Measurements from ENCODE around the gene MLX.

Gene MLX

DNA sequence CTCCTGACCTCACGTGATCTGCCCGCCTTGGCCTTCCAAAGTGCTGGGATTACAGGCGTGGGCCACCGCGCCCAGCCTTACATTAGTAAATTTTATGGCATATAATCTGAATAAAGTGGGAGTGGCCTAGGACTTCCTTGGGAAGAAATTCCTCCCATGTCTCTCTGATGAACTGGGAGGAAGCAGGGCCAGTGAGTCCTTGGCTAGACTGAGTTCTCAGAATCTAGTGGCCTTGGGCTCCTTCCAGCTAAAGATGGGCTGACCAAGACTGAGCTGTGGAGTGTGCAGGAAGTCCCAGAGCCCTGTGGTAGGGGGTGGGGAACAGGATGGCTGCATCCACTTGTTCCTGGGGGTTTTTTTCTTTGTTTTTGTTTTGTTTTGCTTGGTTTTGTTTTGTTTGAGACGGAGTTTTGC is 40.9 kb upstream of the MLX start:
- H3K4me3 Mint-ChIP-seq, result no peak overlapping the region
- H3K4me1 Mint-ChIP-seq, result peaks cover 32% of the 10 kb centered on the region
- peaks cover 7% of the 10 kb centered on the region for H3K36me3 Mint-ChIP-seq (ENCODE audit: insufficient read depth)
- no peak overlapping the region for H3K27ac Mint-ChIP-seq (ENCODE audit: low read depth)
- DNase-seq (ENCODE audit: low spot score in 2 of 2), result no peak
- no peak for ATAC-seq (replicated peaks; ENCODE audit: extremely low read depth, poor library complexity, severe bottlenecking)
- H3K27me3 Mint-ChIP-seq, result no peaks in the 10 kb centered on the region
- no peaks in the 10 kb centered on the region for H3K9me3 Mint-ChIP-seq

DNA sequence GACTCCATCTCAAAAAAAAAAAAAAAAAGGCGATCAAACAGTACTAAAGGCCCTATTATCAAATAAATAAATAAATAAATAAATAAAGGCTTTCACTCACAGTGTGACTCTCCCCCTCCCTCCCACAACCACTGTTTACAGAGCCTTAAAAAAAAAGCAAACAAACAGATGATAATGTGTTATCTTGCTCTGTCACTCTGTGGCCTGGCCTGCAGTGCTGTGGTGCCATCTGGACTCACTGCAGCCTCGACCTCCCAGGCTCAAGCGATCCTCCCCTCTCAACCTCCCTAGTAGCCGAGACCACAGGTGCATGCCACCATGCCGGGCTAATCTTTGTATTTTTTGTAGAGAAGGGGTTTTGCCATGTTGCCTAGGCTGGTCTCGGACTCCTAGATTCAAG is 39.0 kb upstream of the MLX start:
- Mint-ChIP-seq H3K4me3 (no peak overlapping the region), H3K9me3 (no peaks in the 10 kb centered on the region), H3K27me3 (no peaks in the 10 kb centered on the region), H3K36me3 (ENCODE audit: insufficient read depth) (peaks cover 10% of the 10 kb centered on the region), H3K4me1 (peaks cover 41% of the 10 kb centered on the region), H3K27ac (ENCODE audit: low read depth) (no peak overlapping the region)
- DNase-seq (ENCODE audit: low spot score in 2 of 2) (no peak), ATAC-seq (replicated peaks; ENCODE audit: extremely low read depth, poor library complexity, severe bottlenecking) (no peak)

DNA sequence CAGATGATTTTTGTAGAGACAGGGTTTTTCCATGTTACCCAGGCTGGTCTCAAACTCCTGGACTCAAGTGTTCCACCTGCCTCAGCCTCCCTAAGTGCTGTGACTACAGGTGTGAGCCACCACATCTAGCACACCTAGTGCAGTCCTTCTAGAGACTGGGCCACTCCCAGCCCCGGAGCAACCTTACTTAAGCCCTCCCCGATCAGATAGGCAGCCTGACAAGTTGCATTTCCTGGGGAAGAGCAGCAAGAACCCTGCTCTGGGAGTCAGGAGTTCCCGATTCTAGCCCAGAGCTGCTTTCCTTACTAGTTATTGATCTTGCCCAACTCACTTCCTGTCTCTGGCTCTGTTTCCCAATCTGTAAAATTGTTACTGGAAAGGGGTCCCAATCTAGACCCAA is 37.8 kb upstream of the MLX start:
- Mint-ChIP-seq H3K27ac (ENCODE audit: low read depth) (no peak overlapping the region), H3K9me3 (no peaks in the 10 kb centered on the region), H3K4me3 (no peak overlapping the region), H3K4me1 (peaks cover 44% of the 10 kb centered on the region), H3K36me3 (ENCODE audit: insufficient read depth) (peaks cover 10% of the 10 kb centered on the region), H3K27me3 (no peaks in the 10 kb centered on the region)
- DNase-seq (ENCODE audit: low spot score in 2 of 2) (no peak), ATAC-seq (replicated peaks; ENCODE audit: extremely low read depth, poor library complexity, severe bottlenecking) (no peak)

DNA sequence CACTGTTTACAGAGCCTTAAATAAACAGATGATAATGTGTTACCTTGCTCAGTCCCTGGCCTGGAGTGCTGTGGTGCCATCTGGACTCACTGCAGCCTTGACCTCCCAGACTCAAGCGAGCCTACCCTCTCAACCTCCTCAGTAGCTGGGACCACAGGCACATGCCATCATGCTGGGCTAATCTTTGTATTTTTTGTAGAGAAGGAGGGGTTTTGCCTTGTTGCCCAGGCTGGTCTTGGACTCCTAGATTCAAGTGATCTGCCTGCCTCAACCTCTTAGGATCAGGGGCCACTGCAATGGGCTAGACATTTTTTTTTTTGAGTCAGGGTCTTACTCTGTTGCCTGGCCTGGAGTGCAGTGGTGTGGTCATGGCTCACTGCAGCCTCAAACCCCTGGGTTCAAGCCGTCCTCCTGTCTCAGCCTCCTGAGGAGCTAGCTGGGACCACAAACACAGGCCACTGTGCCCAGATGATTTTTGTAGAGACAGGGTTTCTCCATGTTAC is 35.9 kb upstream of the MLX start:
- DNase-seq (ENCODE audit: low spot score in 2 of 2) (no peak), ATAC-seq (replicated peaks; ENCODE audit: extremely low read depth, poor library complexity, severe bottlenecking) (no peak)
- Mint-ChIP-seq H3K36me3 (ENCODE audit: insufficient read depth) (peaks cover 10% of the 10 kb centered on the region), H3K4me3 (peak overlapping the region; percentile 82), H3K27me3 (no peaks in the 10 kb centered on the region), H3K4me1 (peaks cover 46% of the 10 kb centered on the region), H3K27ac (ENCODE audit: low read depth) (no peak overlapping the region), H3K9me3 (no peaks in the 10 kb centered on the region)

DNA sequence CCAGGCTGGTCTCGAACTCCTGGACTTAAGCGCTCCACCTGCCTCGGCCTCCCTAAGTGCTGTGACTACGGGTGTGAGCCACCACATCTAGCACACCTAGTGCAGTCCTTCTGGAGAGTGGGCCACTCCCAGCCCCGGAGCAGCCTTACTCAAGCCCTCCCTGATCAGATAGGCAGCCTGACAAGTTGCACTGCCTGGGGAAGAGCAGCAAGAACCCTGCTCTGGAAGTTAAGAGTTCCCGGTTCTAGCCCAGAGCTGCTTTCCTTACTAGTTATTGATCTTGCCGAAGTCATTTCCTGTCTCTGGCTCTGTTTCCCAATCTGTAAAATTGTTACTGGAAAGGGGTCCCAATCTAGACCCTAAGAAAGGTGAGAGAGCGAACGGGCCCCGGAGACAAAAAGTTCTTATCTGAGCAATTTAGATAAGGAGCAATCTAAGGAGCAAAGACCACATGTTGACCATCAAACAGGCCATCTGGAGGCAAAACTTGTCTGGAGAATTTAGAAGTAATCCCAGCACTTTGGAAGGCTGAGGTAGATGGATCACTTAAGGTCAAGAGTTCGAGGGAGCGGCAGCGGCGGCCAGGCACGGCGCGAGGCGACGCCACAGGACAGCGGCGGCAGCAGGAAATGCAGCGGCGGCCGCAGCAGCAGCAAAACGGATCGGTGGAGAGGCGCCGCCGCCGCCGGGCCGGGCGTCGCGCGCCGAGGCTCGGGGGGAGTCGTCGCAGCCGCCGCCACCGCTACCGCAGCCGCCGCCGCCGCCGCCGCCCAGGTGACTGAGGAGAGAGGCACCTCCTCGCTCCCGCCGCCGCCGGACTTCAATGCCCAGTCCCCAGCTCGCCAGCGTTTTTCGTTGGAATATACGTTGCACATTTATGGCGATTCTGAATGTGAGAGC is 35.2 kb upstream of the MLX start:
- DNase-seq (ENCODE audit: low spot score in 2 of 2) (no peak), ATAC-seq (replicated peaks; ENCODE audit: extremely low read depth, poor library complexity, severe bottlenecking) (peak; percentile 33)
- Mint-ChIP-seq H3K4me1 (peaks cover 48% of the 10 kb centered on the region), H3K36me3 (ENCODE audit: insufficient read depth) (peaks cover 10% of the 10 kb centered on the region), H3K4me3 (peak overlapping the region; percentile 82), H3K27me3 (no peaks in the 10 kb centered on the region), H3K9me3 (no peaks in the 10 kb centered on the region), H3K27ac (ENCODE audit: low read depth) (no peak overlapping the region)

DNA sequence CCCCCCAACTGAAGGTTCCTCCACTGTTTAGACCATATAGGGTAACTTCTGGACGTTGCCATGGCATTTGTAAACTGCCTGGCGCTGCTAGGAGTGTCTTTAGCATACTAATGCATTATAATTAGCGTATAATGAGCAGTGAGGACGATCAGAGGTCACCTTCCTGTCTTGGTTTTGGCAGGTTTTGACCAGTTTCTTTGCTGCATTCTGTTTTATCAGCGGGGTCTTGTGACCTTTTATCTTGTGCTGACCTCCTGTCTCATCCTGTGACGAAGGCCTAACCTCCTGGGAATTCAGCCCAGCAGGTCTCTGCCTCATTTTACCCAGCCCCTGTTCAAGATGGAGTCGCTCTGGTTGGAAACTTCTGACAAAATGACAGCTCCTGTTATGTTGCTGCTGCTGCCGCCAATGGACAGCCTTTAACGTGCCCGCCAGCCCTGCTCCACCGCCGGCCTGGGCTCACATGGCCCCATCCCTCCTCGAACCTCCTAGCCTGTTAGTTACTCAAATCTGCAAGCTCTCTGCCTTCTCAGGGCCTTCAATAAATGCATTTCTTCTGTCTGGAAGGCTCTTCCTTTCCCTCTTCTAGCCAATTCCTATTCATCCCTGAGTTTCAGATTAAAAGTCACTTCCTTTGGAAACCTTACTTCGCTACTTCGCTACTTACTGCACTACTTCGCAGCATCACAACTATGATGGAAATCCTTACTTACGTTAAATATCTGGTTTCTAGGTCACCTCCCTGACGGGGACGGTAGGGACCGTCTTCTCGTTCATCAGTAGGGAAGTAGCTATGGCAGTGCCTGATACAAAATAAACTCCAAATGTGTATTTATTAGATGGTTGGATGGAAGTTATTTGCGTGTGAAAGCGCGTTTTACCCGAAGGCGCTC is 31.5 kb upstream of the MLX start:
- Mint-ChIP-seq H3K27ac (ENCODE audit: low read depth) (no peak overlapping the region), H3K4me3 (peak overlapping the region; percentile 70), H3K4me1 (peaks cover 44% of the 10 kb centered on the region), H3K27me3 (no peaks in the 10 kb centered on the region), H3K36me3 (ENCODE audit: insufficient read depth) (peaks cover 8% of the 10 kb centered on the region), H3K9me3 (no peaks in the 10 kb centered on the region)
- DNase-seq (ENCODE audit: low spot score in 2 of 2) (no peak), ATAC-seq (replicated peaks; ENCODE audit: extremely low read depth, poor library complexity, severe bottlenecking) (peak; percentile 17)

DNA sequence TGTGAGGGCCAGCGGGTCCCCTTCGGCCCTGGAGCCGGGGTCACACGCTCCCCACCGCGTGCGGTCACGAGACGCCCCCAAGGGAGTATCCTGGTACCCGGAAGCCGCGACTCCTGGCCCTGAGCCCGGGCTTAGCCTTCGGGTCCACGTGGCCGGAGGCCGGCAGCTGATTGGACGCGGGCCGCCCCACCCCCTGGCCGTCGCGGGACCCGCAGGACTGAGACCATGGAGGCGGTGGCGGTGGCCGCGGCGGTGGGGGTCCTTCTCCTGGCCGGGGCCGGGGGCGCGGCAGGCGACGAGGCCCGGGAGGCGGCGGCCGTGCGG is 30.9 kb upstream of the MLX start, which contains the start of gene NAGLU:
NAGLU (plus strand) TSS at position 194 of the 324 bp plus-strand sequence; CDS start at position 226, 32 bp downstream.
- Mint-ChIP-seq H3K27ac (ENCODE audit: low read depth) (no peak within 1 kb of the TSS), H3K4me3 (peak within 1 kb of the TSS; percentile 70), H3K27me3 (no peaks in the 10 kb centered on the region), H3K36me3 (ENCODE audit: insufficient read depth) (peaks cover 5% of the 10 kb centered on the region), H3K4me1 (peaks cover 44% of the 10 kb centered on the region), H3K9me3 (no peaks in the 10 kb centered on the region)
- peak; percentile 66 for ATAC-seq (replicated peaks; ENCODE audit: extremely low read depth, poor library complexity, severe bottlenecking)
- DNase-seq (ENCODE audit: low spot score in 2 of 2), result peak; percentile 44 to 58

DNA sequence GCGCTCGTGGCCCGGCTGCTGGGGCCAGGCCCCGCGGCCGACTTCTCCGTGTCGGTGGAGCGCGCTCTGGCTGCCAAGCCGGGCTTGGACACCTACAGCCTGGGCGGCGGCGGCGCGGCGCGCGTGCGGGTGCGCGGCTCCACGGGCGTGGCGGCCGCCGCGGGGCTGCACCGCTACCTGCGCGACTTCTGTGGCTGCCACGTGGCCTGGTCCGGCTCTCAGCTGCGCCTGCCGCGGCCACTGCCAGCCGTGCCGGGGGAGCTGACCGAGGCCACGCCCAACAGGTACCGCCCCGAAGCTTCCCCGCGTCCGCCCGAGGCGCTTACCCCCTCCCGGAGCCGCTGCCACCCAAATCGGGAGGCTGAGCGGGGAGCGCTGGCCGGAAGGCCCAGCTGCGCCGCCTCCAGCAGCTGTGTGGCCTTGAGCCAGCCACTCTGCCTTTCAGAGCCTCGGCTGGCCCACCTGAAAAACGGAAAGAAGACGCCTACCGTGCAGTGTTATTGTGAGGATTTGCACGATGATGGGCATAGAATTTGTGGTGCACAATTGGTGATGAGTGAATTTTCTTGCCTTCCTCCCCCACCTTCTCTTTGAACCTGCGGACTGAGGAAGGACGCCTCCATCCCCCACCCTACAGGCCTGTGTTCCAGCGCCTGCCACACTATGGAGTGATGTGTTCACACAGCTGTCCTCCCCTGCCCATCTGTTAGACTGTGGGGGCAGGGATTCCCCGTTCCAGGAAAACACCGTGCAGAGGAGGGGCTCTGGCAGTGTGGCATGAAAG is 30.3 kb upstream of the MLX start:
- Mint-ChIP-seq H3K4me1 (peaks cover 44% of the 10 kb centered on the region), H3K9me3 (no peaks in the 10 kb centered on the region), H3K27me3 (no peaks in the 10 kb centered on the region), H3K27ac (ENCODE audit: low read depth) (no peak overlapping the region), H3K36me3 (ENCODE audit: insufficient read depth) (peaks cover 4% of the 10 kb centered on the region), H3K4me3 (peak overlapping the region; percentile 70)
- DNase-seq (ENCODE audit: low spot score in 2 of 2) (peak; percentile 32 to 40), ATAC-seq (replicated peaks; ENCODE audit: extremely low read depth, poor library complexity, severe bottlenecking) (peak; percentile 49)

DNA sequence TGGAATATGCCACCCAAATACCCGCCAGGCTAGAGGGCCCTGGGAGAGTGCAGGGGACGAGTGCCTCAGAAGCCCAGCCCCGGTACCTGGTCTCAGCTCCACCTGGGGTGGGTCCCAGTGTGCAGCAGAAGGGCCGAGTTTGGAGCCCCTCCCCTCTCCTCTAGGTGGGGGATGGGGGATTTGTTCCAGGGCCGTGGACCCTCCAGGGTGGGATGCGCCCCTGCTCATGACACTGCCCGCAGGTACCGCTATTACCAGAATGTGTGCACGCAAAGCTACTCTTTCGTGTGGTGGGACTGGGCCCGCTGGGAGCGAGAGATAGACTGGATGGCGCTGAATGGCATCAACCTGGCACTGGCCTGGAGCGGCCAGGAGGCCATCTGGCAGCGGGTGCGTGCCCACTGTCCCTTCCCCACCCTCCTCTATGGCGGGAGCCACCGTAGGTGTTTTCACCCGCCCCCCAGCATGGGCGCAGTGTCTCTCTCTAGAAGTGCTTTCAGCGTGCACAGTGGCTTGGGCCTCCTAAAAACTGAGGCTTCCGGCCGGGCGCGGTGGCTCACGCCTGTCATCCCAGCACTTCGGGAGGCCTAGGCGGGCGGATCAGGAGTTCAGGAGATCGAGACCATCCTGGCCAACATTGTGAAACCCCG is 29.6 kb upstream of the MLX start:
- DNase-seq (ENCODE audit: low spot score in 2 of 2) (no peak), ATAC-seq (replicated peaks; ENCODE audit: extremely low read depth, poor library complexity, severe bottlenecking) (no peak)
- Mint-ChIP-seq H3K27me3 (no peaks in the 10 kb centered on the region), H3K9me3 (no peaks in the 10 kb centered on the region), H3K4me3 (peak overlapping the region; percentile 70), H3K36me3 (ENCODE audit: insufficient read depth) (peaks cover 2% of the 10 kb centered on the region), H3K27ac (ENCODE audit: low read depth) (no peak overlapping the region), H3K4me1 (peaks cover 41% of the 10 kb centered on the region)

DNA sequence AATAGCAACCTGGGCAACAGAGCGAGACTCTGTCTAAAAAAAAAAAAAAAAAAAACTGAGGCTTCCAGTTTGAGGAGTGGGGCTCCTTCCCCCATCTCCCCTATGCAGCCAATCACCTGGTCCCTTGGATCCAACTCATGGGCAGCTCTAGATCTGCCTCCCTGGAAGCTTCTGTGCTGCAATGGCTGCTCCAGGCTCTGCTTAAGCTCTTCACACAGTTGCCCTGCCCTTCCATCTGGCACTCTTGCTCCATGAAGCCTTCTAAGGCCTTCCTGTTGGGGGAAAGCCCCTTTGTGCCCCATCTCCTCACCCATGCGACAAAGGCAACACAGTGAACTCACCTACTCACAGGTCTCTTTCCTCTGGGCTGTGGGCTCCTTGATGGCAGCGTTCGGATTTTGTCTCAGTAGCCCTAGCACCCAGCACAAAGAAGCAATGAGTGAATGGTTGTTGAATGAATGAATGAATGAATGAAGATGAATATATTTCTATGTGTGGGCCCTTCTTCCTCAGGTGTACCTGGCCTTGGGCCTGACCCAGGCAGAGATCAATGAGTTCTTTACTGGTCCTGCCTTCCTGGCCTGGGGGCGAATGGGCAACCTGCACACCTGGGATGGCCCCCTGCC is 29.0 kb upstream of the MLX start:
- ATAC-seq (replicated peaks; ENCODE audit: extremely low read depth, poor library complexity, severe bottlenecking) (no peak), DNase-seq (ENCODE audit: low spot score in 2 of 2) (no peak)
- Mint-ChIP-seq H3K27ac (ENCODE audit: low read depth) (no peak overlapping the region), H3K4me1 (peaks cover 41% of the 10 kb centered on the region), H3K4me3 (peak overlapping the region; percentile 70), H3K36me3 (ENCODE audit: insufficient read depth) (peaks cover 2% of the 10 kb centered on the region), H3K9me3 (no peaks in the 10 kb centered on the region), H3K27me3 (no peaks in the 10 kb centered on the region)

DNA sequence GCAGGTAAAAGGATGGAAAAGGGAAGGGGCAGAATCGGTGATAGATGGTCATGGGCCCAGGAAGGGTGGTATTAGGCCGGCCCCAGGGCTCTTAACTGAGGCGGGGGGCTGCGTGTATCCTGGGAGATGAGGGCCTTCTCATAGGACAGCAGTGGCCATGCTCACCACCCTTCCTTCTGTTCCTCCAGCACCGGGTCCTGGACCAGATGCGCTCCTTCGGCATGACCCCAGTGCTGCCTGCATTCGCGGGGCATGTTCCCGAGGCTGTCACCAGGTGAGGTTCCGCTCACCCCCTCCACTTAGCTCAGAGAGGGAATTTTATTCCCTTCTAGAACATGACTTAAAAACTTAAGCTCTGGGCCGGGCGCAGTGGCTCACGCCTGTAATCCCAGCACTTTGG is 28.4 kb upstream of the MLX start:
- Mint-ChIP-seq H3K4me1 (peaks cover 40% of the 10 kb centered on the region), H3K4me3 (no peak overlapping the region), H3K9me3 (no peaks in the 10 kb centered on the region), H3K36me3 (ENCODE audit: insufficient read depth) (peaks cover 3% of the 10 kb centered on the region), H3K27ac (ENCODE audit: low read depth) (no peak overlapping the region), H3K27me3 (no peaks in the 10 kb centered on the region)
- DNase-seq (ENCODE audit: low spot score in 2 of 2) (no peak), ATAC-seq (replicated peaks; ENCODE audit: extremely low read depth, poor library complexity, severe bottlenecking) (no peak)

Measured in central memory CD8-positive, alpha-beta T cell (primary cell).